GM12874 (cell line): ENCODE results near the gene PEA15.

Source experiments
- TF ChIP-seq, protein P1 (sequence below): IDR thresholded peaks from 2 replicates; pipeline ENCODE4 v1.5.1; 2011; ENCODE audit warnings: low read depth, mild to moderate bottlenecking, control low read depth, low read length, moderate library complexity; ENCODE audit not compliant: insufficient read depth

Gene PEA15

DNA sequence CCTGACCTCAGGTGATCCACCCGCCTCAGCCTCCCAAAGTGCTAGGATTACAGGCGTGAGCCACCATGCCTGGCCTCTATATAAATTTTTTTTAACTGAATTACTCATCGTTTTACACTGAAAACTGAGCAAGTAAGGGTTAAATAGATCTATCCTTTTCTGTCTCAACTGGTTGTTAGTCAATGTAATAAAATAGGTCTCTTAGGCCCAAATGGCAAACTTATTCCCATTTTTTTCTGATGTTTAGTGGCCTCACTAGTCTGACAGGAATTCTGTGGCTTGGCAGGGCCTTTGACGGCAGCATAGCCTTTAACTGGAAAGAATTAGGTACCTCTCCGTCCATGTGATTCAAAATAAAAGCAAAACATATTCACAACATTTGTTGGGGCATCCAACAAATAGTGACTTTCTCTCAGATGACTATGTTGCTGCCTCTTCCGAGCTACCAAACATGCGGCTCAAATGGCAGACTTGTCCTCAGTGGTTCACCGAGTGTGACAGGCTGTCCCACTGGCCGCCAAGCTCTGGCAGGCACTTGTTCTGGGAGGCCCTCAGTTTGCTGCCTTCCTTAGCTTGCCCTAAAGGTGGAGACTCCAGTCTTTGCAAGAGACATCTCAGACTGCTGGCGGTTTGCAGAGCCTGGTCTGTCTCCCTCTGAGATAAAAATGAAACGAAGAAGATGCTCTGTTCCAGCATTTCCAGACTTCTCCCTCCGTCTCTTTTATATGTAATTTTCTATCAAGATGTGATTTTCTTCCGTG is 36.4 kb upstream of the PEA15 start:
- TF ChIP-seq, protein P1, sequence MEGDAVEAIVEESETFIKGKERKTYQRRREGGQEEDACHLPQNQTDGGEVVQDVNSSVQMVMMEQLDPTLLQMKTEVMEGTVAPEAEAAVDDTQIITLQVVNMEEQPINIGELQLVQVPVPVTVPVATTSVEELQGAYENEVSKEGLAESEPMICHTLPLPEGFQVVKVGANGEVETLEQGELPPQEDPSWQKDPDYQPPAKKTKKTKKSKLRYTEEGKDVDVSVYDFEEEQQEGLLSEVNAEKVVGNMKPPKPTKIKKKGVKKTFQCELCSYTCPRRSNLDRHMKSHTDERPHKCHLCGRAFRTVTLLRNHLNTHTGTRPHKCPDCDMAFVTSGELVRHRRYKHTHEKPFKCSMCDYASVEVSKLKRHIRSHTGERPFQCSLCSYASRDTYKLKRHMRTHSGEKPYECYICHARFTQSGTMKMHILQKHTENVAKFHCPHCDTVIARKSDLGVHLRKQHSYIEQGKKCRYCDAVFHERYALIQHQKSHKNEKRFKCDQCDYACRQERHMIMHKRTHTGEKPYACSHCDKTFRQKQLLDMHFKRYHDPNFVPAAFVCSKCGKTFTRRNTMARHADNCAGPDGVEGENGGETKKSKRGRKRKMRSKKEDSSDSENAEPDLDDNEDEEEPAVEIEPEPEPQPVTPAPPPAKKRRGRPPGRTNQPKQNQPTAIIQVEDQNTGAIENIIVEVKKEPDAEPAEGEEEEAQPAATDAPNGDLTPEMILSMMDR, result no peak

- TF ChIP-seq, protein P1, result no peak
Measured at GRCh38 chr1:160169553-160170399, 35.4 kb upstream of the PEA15 start.

- TF ChIP-seq, protein P1, result no peak
Measured at GRCh38 chr1:160171354-160171753, 33.8 kb upstream of the PEA15 start.

DNA sequence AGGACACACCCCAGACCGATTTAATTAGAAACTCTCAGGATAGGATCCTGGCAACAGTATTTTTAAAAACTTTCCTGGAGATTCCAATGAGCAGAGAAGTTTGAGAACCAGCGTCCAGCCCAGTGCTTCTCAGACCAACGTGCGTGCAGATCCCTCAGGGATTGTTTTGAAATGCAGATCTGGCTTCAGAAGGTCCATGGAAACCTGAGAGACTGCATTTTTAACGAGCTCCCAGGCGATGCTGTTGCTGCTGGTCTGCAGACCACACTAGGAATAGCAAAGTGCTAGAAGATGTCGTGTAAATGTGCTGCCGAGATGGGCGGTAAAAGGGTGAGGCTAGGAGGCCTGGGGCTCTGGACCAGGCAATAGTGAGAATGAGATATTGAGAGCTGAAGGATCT is 33.2 kb upstream of the PEA15 start:
- TF ChIP-seq, protein P1, result no peak

DNA sequence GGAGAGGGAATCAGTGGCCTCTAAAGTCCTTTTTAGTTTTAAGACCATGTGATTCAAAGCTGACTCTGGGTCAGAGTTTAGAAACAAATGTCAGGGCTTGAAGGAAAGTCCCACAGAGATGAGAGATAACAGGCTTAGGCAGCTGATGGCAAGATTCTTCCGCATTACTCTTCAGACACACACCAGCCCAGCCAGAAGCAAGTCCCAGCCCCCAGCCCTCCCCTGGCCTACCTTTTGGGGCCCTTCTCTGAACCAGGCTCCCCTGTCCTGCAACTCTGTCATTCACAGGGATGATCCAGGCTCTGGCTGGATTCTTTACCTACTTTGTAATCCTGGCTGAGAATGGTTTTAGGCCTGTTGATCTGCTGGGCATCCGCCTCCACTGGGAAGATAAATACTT is 28.0 kb upstream of the PEA15 start:
- TF ChIP-seq, protein P1, result no peak

DNA sequence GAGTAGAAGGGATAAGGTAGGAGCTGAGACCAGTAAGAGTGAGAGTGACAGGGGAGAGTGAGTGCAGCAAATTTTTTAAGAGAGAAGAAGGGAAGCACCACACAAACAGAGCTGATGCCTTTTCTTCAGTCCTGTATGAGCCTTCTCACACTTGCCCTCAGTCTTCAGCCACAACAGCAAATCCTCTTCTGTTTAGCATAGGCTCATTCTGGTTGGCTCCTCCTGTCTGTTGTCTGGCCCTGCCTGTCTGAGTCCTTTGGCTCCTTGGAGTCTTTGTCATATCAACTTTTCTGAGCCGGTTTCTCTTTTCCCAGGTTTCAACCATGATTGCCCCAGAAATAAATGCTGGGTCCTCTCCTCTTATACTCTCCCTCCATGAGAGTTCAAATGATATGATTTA is 27.5 kb upstream of the PEA15 start:
- TF ChIP-seq, protein P1, result no peak

- TF ChIP-seq, protein P1, result no peak
Measured at GRCh38 chr1:160178731-160179130, 26.5 kb upstream of the PEA15 start.
